Measurements from ENCODE around the gene NFIL3. TPM values are rescaled to one million over a fixed set of nuclear protein-coding genes. Genes with fewer than 3 reads are reported as not detected.
"Not testable (repeated sequence)": the region's sequence is repeated elsewhere in the genome, so short reads cannot be mapped to it uniquely, and the experiment has no call there.

NFIL3 gene
- 10 to 100 TPM; 11.4 to 12.9 TPM for total RNA-seq

- TF ChIP-seq CTCF (IDR thresholded peaks at IDR 0.05) = no peak
- peak; percentile 88 to 94 (median 93) for TF ChIP-seq POLR2A (IDR thresholded peaks at IDR 0.05)
- Histone ChIP-seq H3K9me3 (no peaks in the 10 kb centered on the region), H3K4me3 (peak within 1 kb of the TSS; percentile 41 to 69), H3K36me3 (replicated peaks in 1 of 2; ENCODE audit: insufficient read depth in 1 of 2, low read depth in 2 of 2) (no peaks in the 10 kb centered on the region), H3K27me3 (no peaks in the 10 kb centered on the region), H3K4me1 (peaks cover 29% of the 10 kb centered on the region), H3K27ac (peak within 1 kb of the TSS; percentile 98 to 99 (median 98))
- intact Hi-C loops (cut with DNase I) = no loop called here
- WGBS, 2 donors = 0 to 1% methylated on average over 23 to 70 of the region's 92 CpGs
- ATAC-seq (peak; percentile 81), DNase-seq (peak; percentile 85 to 88 (median 88))
Observed at GRCh38 chr9:91423785-91424402, at the start of gene NFIL3. TSS of gene NFIL3 (minus strand) at chr9:91423832. CDS start at chr9:91410734, 13,098 bp downstream.

GRCh38 chr9:91471524-91471923 is 47.9 kb upstream of the NFIL3 start:
- H3K27me3 ChIP-seq; H3K9me3 ChIP-seq; ATAC-seq; H3K27ac ChIP-seq; H3K4me3 ChIP-seq; DNase-seq; H3K36me3 ChIP-seq (replicated peaks in 1 of 2; ENCODE audit: insufficient read depth in 1 of 2, low read depth in 2 of 2); H3K4me1 ChIP-seq; intact Hi-C loops (cut with DNase I): not testable (repeated sequence)
- WGBS, 2 donors = 78 to 84% methylated on average over 3 of the region's 3 CpGs

DNA sequence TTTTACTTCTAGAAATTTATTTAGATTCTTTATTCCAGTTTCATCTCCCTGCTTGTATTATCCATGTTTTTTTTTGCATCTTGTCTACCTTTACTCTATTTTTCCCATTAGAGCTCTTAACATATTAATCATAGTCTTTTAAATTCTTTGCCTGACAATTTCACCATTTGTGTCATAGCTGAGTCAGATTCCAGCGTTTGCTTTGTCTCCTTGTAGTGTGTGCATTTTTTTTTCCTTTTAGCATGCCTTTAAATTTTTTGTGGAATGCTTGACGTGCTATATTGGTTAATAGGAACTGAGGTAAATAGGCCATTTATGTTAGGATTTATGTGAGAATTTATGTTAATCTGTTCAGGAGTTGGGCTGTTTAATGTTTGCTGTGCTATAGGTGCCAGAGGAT is 41.8 kb upstream of the NFIL3 start:
- intact Hi-C loops (cut with DNase I) = no loop called here
- Histone ChIP-seq H3K36me3 (replicated peaks in 1 of 2; ENCODE audit: insufficient read depth in 1 of 2, low read depth in 2 of 2) (no peaks in the 10 kb centered on the region), H3K9me3 (no peaks in the 10 kb centered on the region), H3K4me3 (no peak overlapping the region), H3K27ac (no peak overlapping the region), H3K27me3 (no peaks in the 10 kb centered on the region), H3K4me1 (no peaks in the 10 kb centered on the region)
- no peak for TF ChIP-seq POLR2A (IDR thresholded peaks at IDR 0.05)
- no peak for TF ChIP-seq CTCF (IDR thresholded peaks at IDR 0.05)
- 82 to 86% methylated on average over 2 of the region's 2 CpGs for WGBS, 2 donors
- no peak for ATAC-seq
- DNase-seq = no peak

- intact Hi-C loops (cut with DNase I) = no loop called here
- WGBS, 2 donors = 90 to 96% methylated on average over 2 of the region's 2 CpGs
- H3K27me3 ChIP-seq = no peaks in the 10 kb centered on the region
- H3K4me1 ChIP-seq = no peaks in the 10 kb centered on the region
- H3K9me3 ChIP-seq = no peaks in the 10 kb centered on the region
- H3K36me3 ChIP-seq (replicated peaks in 1 of 2; ENCODE audit: insufficient read depth in 1 of 2, low read depth in 2 of 2) = no peaks in the 10 kb centered on the region
- ATAC-seq = no peak
- DNase-seq = no peak
- no peak overlapping the region for H3K27ac ChIP-seq
- TF ChIP-seq POLR2A (IDR thresholded peaks at IDR 0.05) (no peak), CTCF (IDR thresholded peaks at IDR 0.05) (no peak)
- no peak overlapping the region for H3K4me3 ChIP-seq
Observed at GRCh38 chr9:91458906-91459305, 35.3 kb upstream of the NFIL3 start.

GRCh38 chr9:91452844-91453243 is 29.2 kb upstream of the NFIL3 start:
- Histone ChIP-seq H3K9me3 (no peaks in the 10 kb centered on the region), H3K36me3 (replicated peaks in 1 of 2; ENCODE audit: insufficient read depth in 1 of 2, low read depth in 2 of 2) (no peaks in the 10 kb centered on the region), H3K4me3 (no peak overlapping the region), H3K27ac (no peak overlapping the region), H3K4me1 (no peaks in the 10 kb centered on the region), H3K27me3 (no peaks in the 10 kb centered on the region)
- 90 to 92% methylated on average over 1 of the region's 1 CpG for WGBS, 2 donors
- intact Hi-C loops (cut with DNase I) = no loop called here
- TF ChIP-seq POLR2A (IDR thresholded peaks at IDR 0.05) = no peak
- TF ChIP-seq CTCF (IDR thresholded peaks at IDR 0.05) = no peak
- ATAC-seq (no peak), DNase-seq (no peak)
